IMR-90 (cell line): ENCODE data around the gene HOXD8. TPM values are rescaled to one million over a fixed set of nuclear protein-coding genes. Genes with fewer than 3 reads are reported as not detected.

Experiments
- ATAC-seq: fragments of 200-7000 bp; cut with Tn5 transposase; 2 replicates; pipeline ENCODE4 v1.9.1; 2020; ENCODE audit warnings: low read depth, mild to moderate bottlenecking, moderate library complexity
- BruUV-seq: library from RNA; stranded (reverse); fragments of 400-500 nt; replicated peaks from 2 replicates; lab custom pipeline; 2021; lab: Mats Ljungman, UMichigan
- CTCF ChIA-PET: fragments of 300-600 bp; formaldehyde crosslinking; extraction: SDS; loops from one replicate; lab custom pipeline; 2021; ENCODE audit warnings: antibody characterized with exemption; lab: Yijun Ruan, JAX
- POLR2A ChIA-PET: fragments of 300-600 bp; sonication (Branson Sonifier 250); formaldehyde crosslinking; loops from one replicate; lab custom pipeline; 2022; ENCODE audit warnings: antibody characterized with exemption; ENCODE audit not compliant: unreplicated experiment; lab: Charles Lee
- DNase-seq: peaks from one replicate; pipeline ENCODE4 v3.0.0; 2013
- H2AFZ ChIP-seq: replicated peaks from 2 replicates; pipeline ENCODE3; 2013; ENCODE audit warnings: low read length, mild to moderate bottlenecking; ENCODE audit not compliant: poor library complexity
- H2AK5ac ChIP-seq: 2 replicates; pipeline ENCODE4 v1.6.1; 2013; ENCODE audit warnings: low read depth, low read length, inconsistent platforms
- H2AK9ac ChIP-seq: replicated peaks from 2 replicates; pipeline ENCODE3; 2013; ENCODE audit warnings: mild to moderate bottlenecking, low read depth, low read length, moderate library complexity; ENCODE audit not compliant: poor library complexity
- H2BK120ac ChIP-seq: 2 replicates; pipeline ENCODE4 v1.6.1; 2013; ENCODE audit warnings: low read depth, low read length, inconsistent platforms
- H2BK15ac ChIP-seq: 3 replicates; pipeline ENCODE4 v1.6.1; 2013; ENCODE audit warnings: low read depth, low read length, inconsistent platforms
- H2BK20ac ChIP-seq: 2 replicates; pipeline ENCODE4 v1.6.1; 2013; ENCODE audit warnings: low read depth, mild to moderate bottlenecking, inconsistent platforms, low read length, moderate library complexity
- H2BK5ac ChIP-seq: 2 replicates; pipeline ENCODE4 v1.6.1; 2013; ENCODE audit warnings: mild to moderate bottlenecking, low read depth, low read length, inconsistent platforms; ENCODE audit not compliant: poor library complexity, severe bottlenecking
- H3K14ac ChIP-seq: replicated peaks from 2 replicates; pipeline ENCODE4 v1.6.1; 2013; ENCODE audit warnings: low read depth, low read length, inconsistent platforms
- H3K18ac ChIP-seq: 2 replicates; pipeline ENCODE4 v1.6.1; 2013; ENCODE audit warnings: low read depth, low read length, control low read depth
- H3K23ac ChIP-seq: 2 replicates; pipeline ENCODE4 v1.6.1; 2013; ENCODE audit warnings: low read depth, low read length, inconsistent platforms
- H3K27ac ChIP-seq: 2 replicates; pipeline ENCODE4 v1.5.1; 2013; ENCODE audit warnings: mild to moderate bottlenecking, control low read depth, low read length; ENCODE audit not compliant: insufficient read depth
- H3K27me3 ChIP-seq: 2 replicates; pipeline ENCODE4 v1.6.1; 2013; ENCODE audit warnings: low read length; ENCODE audit not compliant: control insufficient read depth, insufficient read depth
- H3K36me3 ChIP-seq: 2 replicates; pipeline ENCODE4 v1.6.1; 2013; ENCODE audit warnings: low read length, mixed read lengths; ENCODE audit not compliant: control insufficient read depth, insufficient read depth
- H3K4ac ChIP-seq: 2 replicates; pipeline ENCODE4 v1.6.1; 2013; ENCODE audit warnings: low read depth, low read length, inconsistent platforms
- H3K4me1 ChIP-seq: 2 replicates; pipeline ENCODE4 v1.6.1; 2013; ENCODE audit warnings: low read length, mixed read lengths; ENCODE audit not compliant: control insufficient read depth, insufficient read depth
- H3K4me2 ChIP-seq: 2 replicates; pipeline ENCODE4 v1.6.1; 2013; ENCODE audit warnings: low read depth, mild to moderate bottlenecking, control low read depth, low read length, moderate library complexity
- H3K4me3 ChIP-seq: 2 replicates; pipeline ENCODE4 v1.5.1; 2013; ENCODE audit warnings: low read depth, mild to moderate bottlenecking, control low read depth, low read length, moderate library complexity; ENCODE audit not compliant: insufficient read depth
- H3K56ac ChIP-seq: 2 replicates; pipeline ENCODE4 v1.6.1; 2013; ENCODE audit warnings: low read length, inconsistent platforms; ENCODE audit not compliant: insufficient read depth; ENCODE audit errors: extremely low read depth
- H3K79me1 ChIP-seq, 2 experiments: 2 replicates each; pipeline ENCODE4 v1.6.1; 2013; ENCODE audit warnings: low read length in 2 of 2, inconsistent platforms in 1 of 2, low read depth in 1 of 2
- H3K9ac ChIP-seq: 2 replicates; pipeline ENCODE4 v1.6.1; 2013; ENCODE audit warnings: low read depth, low read length, control low read depth
- H3K9me1 ChIP-seq: 2 replicates; pipeline ENCODE4 v1.6.1; 2013; ENCODE audit warnings: low read length, inconsistent platforms; ENCODE audit not compliant: insufficient read depth
- H3K9me3 ChIP-seq: 2 replicates; pipeline ENCODE4 v1.6.1; 2013; ENCODE audit warnings: low read length; ENCODE audit not compliant: control insufficient read depth, insufficient read depth
- H4K20me1 ChIP-seq: 2 replicates; pipeline ENCODE4 v1.6.1; 2013; ENCODE audit warnings: low read length, inconsistent platforms; ENCODE audit not compliant: insufficient read depth
- H4K5ac ChIP-seq: 2 replicates; pipeline ENCODE4 v1.6.1; 2013; ENCODE audit warnings: mild to moderate bottlenecking, low read depth, low read length, control low read depth
- H4K8ac ChIP-seq, 2 experiments: 2 replicates each; pipeline ENCODE4 v1.6.1; 2013; ENCODE audit warnings: low read depth in 2 of 2, low read length in 2 of 2, control low read depth in 1 of 2, inconsistent platforms in 1 of 2
- H4K91ac ChIP-seq: 2 replicates; pipeline ENCODE4 v1.6.1; 2013; ENCODE audit warnings: low read depth, low read length, inconsistent platforms; ENCODE audit not compliant: insufficient read depth
- BHLHE40 ChIP-seq: fragments of 150-350 bp; IDR thresholded peaks from 2 replicates; pipeline ENCODE4 v1.6.1; 2016; ENCODE audit warnings: mild to moderate bottlenecking, low read depth, low read length
- CEBPB ChIP-seq: IDR thresholded peaks from 2 replicates; pipeline ENCODE4 v1.6.1; 2012; ENCODE audit warnings: low read depth, low read length, improper control_type of control experiment
- CHD1 ChIP-seq: IDR thresholded peaks from 2 replicates; pipeline ENCODE4 v1.6.1; 2012; ENCODE audit warnings: low read depth, low read length, improper control_type of control experiment
- MAFK ChIP-seq: IDR thresholded peaks from 2 replicates; pipeline ENCODE4 v1.6.1; 2012; ENCODE audit warnings: low read depth, low read length, improper control_type of control experiment
- MXI1 ChIP-seq: IDR thresholded peaks from 2 replicates; pipeline ENCODE4 v1.6.1; 2012; ENCODE audit warnings: low read depth, mild to moderate bottlenecking, low read length, moderate library complexity, borderline replicate concordance
- NFE2L2 ChIP-seq: fragments of 150-350 bp; IDR thresholded peaks from 2 replicates; pipeline ENCODE4 v1.6.1; 2016; ENCODE audit warnings: low read depth, mild to moderate bottlenecking, low read length
- POLR2A ChIP-seq: IDR thresholded peaks from 2 replicates; pipeline ENCODE4 v1.6.1; 2012; ENCODE audit warnings: mild to moderate bottlenecking, low read depth, low read length
- RAD21 ChIP-seq: IDR thresholded peaks from 2 replicates; pipeline ENCODE4 v1.6.1; 2012; ENCODE audit warnings: low read length, improper control_type of control experiment
- RCOR1 ChIP-seq: IDR thresholded peaks from 2 replicates; pipeline ENCODE4 v1.6.1; 2012; ENCODE audit warnings: mild to moderate bottlenecking, low read length, improper control_type of control experiment; ENCODE audit not compliant: insufficient replicate concordance
- RFX5 ChIP-seq: IDR thresholded peaks from 2 replicates; pipeline ENCODE4 v1.8.0; 2012; ENCODE audit warnings: low read depth, mild to moderate bottlenecking, low read length, moderate library complexity
- SMC3 ChIP-seq: fragments of 150-350 bp; IDR thresholded peaks from 2 replicates; pipeline ENCODE4 v1.6.1; 2016; ENCODE audit warnings: low read depth, mild to moderate bottlenecking, antibody characterized with exemption, low read length, moderate library complexity
- WGBS, 2 experiments: methylation state at CpG; one replicate each; pipeline versions ENCODE4 v1.1.5 to v1.1.7; 2013; ENCODE audit warnings: missing lambda C conversion rate in 2 of 2; ENCODE audit not compliant: insufficient read length in 1 of 2; ENCODE audit errors: extremely low coverage in 2 of 2; 5-methylcytosine and 5-hydroxymethylcytosine counted together
- dilution Hi-C: fragments of 300-500 bp; cut with HindIII; formaldehyde crosslinking; loops from one replicate; pipeline ENCODE4 v1.14.3; 2018; ENCODE audit warnings: low sequenced_read_pairs; ENCODE audit not compliant: unreplicated experiment
- in situ Hi-C: fragments of 300-500 bp; cut with MboI; formaldehyde crosslinking; loops from 3 replicates; pipeline ENCODE4 v1.14.3; 2019; ENCODE audit warnings: low sequenced_read_pairs, inconsistent platforms, mixed read lengths
- intact Hi-C: fragments of 100-400 bp; cut with micrococcal nuclease; formaldehyde crosslinking; loops from 2 replicates; pipeline ENCODE4 v1.10.0; 2022
- polyA plus RNA-seq, 3 experiments: library from polyadenylated mRNA; depleted of rRNA; stranded (reverse); fragments of >200 nt; gene quantifications; 2 replicates each; pipeline ENCODE4 v1.2.3, GENCODE V29; 2012; ENCODE audit warnings: low replicate concordance in 1 of 3
- total RNA-seq: library from RNA; depleted of rRNA; stranded (reverse); fragments of >200 nt; gene quantifications from 2 replicates; pipeline ENCODE4 v1.2.3, GENCODE V29; 2012
- TF ChIP-seq, protein P1 (sequence below): conservative IDR thresholded peaks from 2 replicates; pipeline ENCODE4 v1.5.1; 2012; ENCODE audit warnings: mild to moderate bottlenecking, low read depth, low read length, improper control_type of control experiment

Gene HOXD8
- total and polyA plus RNA-seq, 2 of the 4 experiments (the other 2 are of a cell fraction), result not detected

DNA sequence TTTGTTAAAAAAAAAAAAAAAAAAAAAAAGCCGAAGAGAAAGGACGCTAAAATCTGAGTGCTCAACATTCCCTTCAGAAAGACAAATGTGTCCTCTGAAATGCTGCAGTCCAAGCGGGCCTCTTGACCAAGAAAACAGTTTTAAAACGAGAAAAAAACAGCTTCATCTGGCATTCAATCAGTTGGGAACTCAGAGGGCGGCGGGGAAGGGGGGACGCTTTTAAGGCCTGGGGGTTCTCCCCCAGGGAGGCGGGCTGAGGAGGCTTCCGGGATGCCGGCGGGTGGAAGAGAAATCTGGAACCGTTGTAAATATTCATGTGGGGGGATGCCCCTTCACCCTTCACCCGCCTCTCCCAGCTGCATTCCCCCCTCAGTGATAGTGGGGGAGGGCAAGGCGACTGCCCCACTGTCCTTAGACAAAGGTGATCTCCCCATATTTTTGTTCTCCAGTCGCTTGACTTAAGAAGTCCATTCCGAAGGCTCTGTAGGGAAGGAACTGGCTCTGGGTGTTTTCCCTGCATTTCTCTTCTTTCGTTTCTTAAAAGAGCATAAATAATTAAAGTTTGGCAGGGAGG, 25.7 kb upstream of the HOXD8 start:
- 20% methylated on average over 1 of the region's 17 CpGs; no CpG with 5 or more reads in 1 of the 2 experiments for WGBS, 2 experiments
- in situ Hi-C loops, result no loop called here

More for the DNA sequence above, 25.7 kb upstream of the HOXD8 start:
- H3K4me2 ChIP-seq, result no peak overlapping the region
- no peak overlapping the region for H4K5ac ChIP-seq
- H3K36me3 ChIP-seq, result no peaks in the 10 kb centered on the region
- no peak overlapping the region for H4K91ac ChIP-seq
- ChIA-PET CTCF (interaction anchor here (0.7 to 1.6 kb wide), 3 partner anchors 23 to 852 kb away, joined by 3 to 5 read pairs (median 4); no protein-coding TSS in a partner anchor), POLR2A (no interaction called here)
- H2BK120ac ChIP-seq, result no peak overlapping the region
- no TSS peak for BruUV-seq
- peaks cover 4% of the 10 kb centered on the region; the same call in 1 of the 2 replicates for H3K9me3 ChIP-seq
- no peak overlapping the region for H3K4me3 ChIP-seq
- H2BK15ac ChIP-seq, result no peak overlapping the region
- dilution Hi-C loops, result no loop called here
- intact Hi-C loops, result no loop called here
- no peak overlapping the region for H2AK9ac ChIP-seq
- no peak for TF ChIP-seq CEBPB
- no peak for TF ChIP-seq RAD21
- no peak for TF ChIP-seq MAFK
- no peak for TF ChIP-seq POLR2A
- no peak for TF ChIP-seq CHD1
- no peak for TF ChIP-seq RFX5
- no peak for TF ChIP-seq MXI1
- TF ChIP-seq, protein P1, sequence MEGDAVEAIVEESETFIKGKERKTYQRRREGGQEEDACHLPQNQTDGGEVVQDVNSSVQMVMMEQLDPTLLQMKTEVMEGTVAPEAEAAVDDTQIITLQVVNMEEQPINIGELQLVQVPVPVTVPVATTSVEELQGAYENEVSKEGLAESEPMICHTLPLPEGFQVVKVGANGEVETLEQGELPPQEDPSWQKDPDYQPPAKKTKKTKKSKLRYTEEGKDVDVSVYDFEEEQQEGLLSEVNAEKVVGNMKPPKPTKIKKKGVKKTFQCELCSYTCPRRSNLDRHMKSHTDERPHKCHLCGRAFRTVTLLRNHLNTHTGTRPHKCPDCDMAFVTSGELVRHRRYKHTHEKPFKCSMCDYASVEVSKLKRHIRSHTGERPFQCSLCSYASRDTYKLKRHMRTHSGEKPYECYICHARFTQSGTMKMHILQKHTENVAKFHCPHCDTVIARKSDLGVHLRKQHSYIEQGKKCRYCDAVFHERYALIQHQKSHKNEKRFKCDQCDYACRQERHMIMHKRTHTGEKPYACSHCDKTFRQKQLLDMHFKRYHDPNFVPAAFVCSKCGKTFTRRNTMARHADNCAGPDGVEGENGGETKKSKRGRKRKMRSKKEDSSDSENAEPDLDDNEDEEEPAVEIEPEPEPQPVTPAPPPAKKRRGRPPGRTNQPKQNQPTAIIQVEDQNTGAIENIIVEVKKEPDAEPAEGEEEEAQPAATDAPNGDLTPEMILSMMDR, result no peak
- TF ChIP-seq NFE2L2, result no peak
- no peak for TF ChIP-seq RCOR1
- TF ChIP-seq BHLHE40, result no peak
- no peak for TF ChIP-seq SMC3
- H3K14ac ChIP-seq, result no peak overlapping the region
- H3K9me1 ChIP-seq, result no peaks in the 10 kb centered on the region
- H3K79me1 ChIP-seq, result no peaks in the 10 kb centered on the region
- no peak overlapping the region for H3K27ac ChIP-seq
- H3K18ac ChIP-seq, result no peak overlapping the region
- peaks cover 94% of the 10 kb centered on the region for H3K27me3 ChIP-seq
- H4K20me1 ChIP-seq, result no peaks in the 10 kb centered on the region
- no peak overlapping the region for H2BK5ac ChIP-seq
- H3K4me1 ChIP-seq, result no peaks in the 10 kb centered on the region
- H3K23ac ChIP-seq, result no peak overlapping the region
- no peak overlapping the region for H3K9ac ChIP-seq
- no peak overlapping the region for H3K4ac ChIP-seq
- H2AFZ ChIP-seq, result no peak overlapping the region
- no peak overlapping the region for H2BK20ac ChIP-seq
- H3K56ac ChIP-seq, result no peak overlapping the region
- no peak overlapping the region for H2AK5ac ChIP-seq
- no peak for ATAC-seq
- DNase-seq, result no peak
- H4K8ac ChIP-seq, result no peak overlapping the region
